Fibroblast of skin of right quadriceps (primary cell): Measurements from ENCODE around the gene SMIM13.

Experiments
- DNase-seq: peaks from one replicate; pipeline ENCODE4 v3.0.0-alpha.2; 2013

SMIM13 gene

DNA sequence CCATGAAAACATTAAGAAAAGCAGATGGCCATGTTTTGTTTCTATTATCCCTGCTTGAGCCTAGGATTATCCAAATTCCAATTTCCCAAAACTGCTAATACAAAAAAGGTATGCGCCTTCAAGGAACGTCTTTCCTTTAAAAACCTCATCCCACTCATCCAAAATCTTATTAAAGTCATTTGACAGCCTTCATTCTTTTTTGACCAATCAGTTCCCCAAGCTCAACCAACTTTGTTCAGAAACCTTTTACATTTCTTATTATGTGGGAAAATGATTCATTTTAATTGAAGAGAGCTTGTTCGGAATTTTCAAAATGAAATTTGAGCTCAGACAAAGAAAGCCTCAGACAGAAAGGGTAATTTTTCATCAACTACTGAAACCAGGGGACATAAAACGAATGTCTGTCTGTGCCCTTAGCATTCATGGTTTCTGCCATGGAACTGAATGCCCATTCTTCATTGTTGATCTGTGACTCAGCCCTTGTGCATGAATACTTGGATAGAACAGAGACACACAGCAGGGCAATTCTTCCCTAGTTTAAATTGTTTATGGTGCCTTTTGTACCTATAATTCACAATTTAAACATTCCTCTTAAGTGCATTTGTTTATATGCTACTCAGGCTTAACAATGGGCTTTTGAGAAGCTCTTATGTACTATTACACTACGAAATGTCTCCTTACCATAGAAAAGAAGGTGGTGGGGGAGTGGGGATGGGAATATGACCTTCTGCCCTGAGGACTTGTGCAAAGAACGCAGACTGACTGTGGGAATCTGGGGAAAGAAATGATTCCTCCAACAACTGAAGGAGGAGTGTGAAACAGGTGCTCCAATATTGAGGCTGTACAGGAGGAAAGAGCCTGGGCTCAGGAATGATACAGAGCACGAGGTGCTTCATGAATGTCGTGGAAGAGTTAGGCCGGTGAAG, 67.7 kb downstream of the SMIM13 start:
- peak; percentile 31 for DNase-seq

DNA sequence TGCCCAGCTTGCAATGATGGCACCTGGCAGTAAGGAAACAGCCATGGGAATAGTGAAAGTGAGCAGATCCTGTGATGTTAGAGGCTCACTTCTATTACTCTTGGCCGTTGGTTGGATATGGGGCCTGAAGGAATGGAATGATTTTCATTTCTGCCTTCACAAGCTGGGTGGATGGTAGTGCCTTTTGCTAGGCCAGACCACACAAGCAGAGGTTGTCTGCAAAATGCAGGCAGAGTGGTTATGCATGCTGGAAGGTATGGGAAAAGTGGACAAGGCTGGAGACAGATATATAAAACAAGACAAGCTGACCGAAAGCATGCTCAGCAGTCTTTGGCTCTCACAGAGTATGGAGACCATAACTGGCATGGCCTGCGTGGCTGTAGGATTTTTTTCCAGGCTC, 68.6 kb downstream of the SMIM13 start:
- DNase-seq = no peak

DNA sequence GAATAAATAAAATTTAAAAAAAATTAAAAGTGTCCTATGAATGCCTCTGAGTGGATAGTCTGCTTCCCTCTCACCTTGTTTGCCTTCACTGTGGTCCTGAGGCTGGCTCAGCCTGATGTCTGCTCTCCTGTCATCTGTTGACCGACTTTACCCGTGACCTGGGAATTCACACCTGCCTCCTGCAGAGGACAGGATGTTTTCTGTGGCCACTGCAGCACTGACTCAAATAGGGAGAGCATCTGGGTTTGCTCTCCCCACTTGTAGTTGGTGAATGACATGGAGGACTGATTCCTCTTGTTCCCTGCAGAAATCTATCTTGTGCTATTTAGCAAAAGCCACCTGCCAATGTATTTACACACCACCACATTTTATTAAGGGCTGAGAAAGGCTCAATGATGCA, 70.3 kb downstream of the SMIM13 start:
- DNase-seq = no peak

DNA sequence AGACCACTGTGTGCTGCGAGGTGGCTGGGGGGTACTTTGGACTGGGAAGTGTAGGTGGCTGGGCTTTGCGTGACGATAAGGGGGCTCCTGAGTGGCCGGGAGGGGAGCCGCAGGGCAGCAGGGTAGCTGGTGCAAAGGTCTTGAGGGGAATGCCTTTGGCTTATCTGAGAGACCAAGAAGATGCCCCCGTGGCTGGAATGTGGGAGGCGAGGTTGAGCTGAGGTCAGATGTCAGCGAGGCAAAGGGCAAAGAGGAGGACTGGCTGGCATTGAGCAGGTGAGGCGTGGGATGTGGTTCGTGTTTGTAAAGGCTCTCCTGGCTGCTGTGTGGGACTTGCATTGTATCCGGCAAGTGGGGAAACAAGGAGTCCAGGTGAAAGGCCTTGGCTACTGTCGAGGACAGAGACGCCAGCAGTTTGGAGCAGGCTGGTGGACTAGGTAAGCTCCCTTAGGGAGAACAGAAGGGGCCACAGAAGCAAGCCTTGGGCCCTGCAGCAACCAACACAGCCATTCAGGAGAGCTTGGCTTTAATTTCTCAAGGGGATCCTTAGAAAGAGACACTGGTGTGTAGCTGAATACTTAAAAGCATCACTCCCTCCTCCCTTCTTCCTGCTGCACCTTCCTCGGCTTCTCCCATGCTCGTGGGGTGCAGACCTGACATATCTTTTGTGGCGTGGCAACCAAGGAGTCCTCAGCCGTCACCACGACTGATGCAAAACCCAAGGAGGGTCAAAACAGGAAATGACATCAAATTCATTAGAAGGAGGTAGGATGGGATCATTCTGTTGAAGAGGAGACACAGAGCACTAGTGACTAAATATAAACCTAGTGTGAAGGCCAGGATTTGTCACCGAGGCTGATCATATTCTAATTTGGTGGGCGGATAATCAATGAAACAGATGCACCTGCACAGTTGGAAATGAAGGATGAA, 71.3 kb downstream of the SMIM13 start:
- DNase-seq = no peak

DNA sequence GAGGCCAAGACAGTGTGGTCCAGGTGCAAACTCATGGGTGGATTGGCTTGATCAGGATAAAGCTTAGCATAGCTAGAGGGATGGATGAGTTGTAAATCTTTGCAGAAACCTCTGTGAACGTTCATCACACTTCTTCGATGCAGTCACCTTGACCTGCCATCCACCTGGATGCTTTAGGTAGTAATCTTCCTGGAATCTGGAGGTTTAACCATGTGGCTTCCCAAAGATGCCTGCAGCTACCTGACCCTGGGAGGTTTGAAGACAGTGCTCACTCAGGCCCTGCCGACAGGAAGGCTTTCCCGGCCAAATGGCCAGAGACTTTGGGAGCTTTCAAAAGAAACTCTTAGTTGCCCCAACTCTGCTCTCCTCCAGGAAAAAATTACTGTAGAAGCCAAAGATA, 73.3 kb downstream of the SMIM13 start:
- no peak for DNase-seq

DNA sequence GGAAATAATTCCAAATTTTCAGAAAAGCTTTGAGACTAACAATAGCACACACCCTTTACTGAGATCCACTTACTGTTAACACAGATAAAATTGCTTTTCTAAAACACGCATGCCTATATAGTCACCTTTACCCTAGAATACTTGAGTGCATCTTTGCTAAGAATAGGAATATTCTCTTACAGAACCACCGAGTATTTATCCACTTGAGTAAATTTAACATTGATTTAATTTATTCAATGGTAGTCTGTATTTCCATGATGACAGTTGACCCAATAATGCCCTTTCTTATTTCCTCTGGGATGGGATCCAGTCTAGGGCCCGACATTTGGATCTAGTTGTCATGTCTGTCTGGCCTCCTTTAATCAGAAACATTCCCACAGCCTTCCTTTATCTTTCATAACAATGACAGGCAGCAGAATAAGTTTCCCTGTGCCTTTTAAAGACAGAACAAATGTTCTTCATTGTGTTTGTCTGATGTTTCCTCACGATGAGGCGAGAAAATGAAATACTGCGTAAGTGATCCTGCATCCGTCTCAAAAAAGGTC, 74.5 kb downstream of the SMIM13 start:
- no peak for DNase-seq

DNA sequence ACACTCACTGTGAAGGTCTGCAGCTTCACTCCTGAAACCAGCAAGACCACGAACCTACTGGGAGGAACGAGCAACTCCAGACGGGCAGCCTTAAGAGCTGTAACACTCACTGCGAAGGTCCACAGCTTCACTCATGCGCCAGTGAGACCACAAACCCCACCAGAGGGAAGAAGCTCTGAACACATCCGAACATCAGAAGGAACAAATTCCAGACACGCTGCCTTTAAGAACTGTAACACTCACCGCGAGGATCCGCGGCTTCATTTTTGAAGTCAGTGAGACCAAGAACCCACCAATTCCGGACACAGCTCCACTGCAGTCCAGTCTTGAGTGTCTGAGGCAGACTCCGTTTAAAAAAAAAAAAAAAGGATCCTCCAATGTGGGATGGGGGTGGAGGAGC, 78.3 kb downstream of the SMIM13 start:
- DNase-seq = no peak

DNA sequence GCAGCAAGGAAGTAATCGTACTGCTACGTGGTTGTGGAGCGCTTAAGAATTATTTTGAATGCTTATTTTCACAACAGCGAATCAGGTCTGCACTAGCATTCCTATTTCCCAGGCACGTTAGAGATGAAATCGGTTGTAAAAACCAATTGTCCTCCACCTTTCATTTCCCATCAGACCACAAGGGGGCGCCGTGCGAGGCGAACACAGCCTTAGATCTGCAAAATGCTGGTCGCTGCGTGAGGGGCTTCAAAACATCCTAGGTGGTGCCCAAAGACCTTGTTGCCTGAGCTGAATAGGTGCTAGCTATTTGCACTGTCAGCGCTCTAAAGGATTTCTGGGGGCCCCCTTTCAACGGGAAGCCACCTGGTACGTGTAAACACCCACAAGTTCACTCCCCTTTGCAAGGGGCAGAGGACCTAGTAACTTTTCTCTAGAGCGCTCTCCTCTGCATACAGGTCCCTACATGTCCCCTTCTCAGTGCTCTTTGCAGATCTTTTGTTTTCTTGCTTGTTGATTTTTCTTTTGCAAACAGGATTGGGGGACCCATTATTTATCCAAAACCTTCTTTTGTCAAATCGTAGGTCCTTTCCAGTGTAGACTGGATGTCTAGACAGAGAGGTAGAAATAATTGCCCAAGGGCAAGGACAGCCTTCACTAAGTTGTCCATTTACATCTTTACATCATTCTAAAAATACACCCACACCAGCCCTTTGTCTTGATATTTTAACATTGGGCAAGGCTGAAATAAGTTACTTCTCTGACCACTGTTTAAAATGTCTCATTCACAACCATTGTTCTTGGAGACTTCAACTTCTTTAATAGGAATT, 79.1 kb downstream of the SMIM13 start:
- peak; percentile 39 for DNase-seq

DNA sequence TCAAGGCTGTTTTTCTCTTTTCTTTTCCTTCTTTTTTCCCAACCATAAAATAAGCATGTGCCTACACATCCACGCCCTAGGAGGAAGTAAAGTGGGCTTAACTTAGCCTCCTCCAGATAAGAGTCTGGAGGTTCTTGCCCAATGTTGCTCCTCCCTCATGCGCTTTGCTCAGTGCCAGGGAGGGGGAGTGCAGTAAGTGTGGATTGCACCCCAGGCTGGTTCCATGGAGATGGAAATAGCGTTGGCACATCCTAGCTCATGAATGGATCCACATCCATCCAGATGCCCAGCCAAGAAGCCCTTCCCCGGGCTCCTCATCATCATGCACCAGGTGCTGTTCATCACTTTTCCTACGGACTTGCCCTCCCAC, 80.6 kb downstream of the SMIM13 start:
- DNase-seq = no peak

DNA sequence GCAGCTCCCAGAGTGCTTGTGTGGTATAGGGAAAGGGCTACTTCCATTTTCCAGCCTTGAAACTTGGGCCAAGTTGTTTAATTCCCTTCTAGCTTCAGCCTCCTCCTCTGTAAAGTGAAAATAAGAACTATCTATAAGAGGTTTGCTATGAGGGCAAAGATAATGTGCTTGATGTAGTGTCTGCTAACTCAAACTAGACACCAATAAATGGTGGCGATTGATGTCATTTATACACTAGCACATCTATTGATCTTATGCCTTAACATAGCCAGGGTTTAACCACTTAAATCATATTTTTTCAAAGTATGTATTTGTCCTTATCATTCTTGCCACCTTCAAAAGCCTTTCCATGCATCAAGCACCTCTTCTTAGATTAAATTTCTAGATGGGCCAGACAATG, 83.6 kb downstream of the SMIM13 start:
- DNase-seq = no peak

DNA sequence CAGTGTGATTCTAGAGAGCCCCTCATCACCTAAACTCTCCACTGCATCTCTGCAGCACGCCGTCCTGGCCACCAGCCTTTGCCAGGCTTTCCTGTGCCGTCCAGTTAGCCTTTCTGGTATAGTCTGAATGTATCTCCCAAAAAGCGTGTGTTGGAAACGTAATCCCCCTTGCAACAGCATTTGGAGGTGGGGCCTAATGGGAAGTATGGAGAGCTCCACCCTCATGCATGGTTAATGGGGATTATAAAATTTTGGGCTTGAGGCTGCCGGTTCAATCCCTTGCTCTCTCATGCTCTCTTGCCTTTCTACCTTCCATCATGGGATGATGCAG, 85.4 kb downstream of the SMIM13 start:
- DNase-seq = no peak

DNA sequence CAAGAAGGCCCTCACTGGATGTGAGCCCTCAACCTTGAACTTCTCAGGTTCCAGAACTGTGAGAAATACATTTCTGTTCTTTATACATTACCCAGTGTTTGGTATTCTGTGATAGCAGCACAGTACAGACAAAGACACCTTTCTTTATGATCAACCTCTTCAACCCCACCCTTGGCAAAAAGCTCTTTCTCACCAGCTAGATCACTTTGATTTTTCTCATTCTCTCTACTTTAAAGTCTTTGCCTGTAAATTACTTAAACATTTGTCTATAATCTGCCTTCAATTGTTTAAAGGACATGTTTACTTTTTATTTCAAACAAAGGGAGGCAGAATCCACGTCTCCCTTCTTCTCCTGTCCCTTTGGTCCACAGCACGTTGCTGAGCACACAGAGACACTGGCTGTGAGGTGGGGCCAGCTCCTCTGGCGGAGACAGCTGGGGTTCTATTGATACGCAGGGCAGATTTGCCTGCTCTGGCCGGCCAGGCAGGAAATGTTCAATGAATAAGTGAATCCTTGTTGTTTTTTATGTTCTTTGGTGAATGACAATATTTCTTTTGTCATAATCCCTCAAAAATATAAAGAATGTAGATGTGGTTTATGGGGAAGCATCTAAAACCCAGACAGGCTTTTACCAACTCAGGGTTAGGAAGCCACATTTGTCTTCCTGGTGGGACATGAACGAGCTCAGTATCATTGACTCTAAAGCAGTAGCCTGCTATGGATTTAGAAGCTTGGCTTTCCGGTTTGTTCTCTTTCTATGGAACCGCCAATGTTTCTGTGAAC, 86.0 kb downstream of the SMIM13 start:
- peak; percentile 53 for DNase-seq

DNA sequence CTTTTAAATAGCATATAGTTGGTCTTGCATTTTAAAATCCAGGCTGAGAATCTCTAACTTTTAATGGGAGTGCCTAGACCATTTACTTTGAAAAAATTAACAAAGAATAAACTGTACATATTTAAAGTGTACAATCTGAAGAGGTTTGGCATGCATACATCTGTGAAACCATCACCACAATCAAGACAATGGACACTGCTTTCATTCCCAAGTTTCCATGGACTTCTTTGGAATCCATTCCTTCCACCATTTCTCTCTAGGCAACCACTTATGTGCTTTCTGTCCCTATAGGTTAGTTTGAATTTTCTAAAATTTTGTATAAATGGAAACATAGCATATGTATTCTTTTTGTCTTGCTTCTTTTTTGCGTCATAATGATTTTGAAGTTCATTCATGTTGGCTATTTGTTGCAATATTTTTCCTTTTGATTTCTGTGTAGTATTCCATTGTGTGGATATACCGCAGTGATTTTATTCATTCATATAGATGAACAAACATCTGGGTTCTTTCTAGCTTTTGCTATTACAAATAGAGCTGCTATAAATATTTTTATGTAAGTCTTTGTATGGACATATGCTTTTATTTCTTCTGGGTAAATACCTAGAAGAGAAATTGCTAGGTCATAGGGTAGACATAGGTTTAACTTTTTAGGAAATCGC, 88.0 kb downstream of the SMIM13 start:
- DNase-seq = no peak

DNA sequence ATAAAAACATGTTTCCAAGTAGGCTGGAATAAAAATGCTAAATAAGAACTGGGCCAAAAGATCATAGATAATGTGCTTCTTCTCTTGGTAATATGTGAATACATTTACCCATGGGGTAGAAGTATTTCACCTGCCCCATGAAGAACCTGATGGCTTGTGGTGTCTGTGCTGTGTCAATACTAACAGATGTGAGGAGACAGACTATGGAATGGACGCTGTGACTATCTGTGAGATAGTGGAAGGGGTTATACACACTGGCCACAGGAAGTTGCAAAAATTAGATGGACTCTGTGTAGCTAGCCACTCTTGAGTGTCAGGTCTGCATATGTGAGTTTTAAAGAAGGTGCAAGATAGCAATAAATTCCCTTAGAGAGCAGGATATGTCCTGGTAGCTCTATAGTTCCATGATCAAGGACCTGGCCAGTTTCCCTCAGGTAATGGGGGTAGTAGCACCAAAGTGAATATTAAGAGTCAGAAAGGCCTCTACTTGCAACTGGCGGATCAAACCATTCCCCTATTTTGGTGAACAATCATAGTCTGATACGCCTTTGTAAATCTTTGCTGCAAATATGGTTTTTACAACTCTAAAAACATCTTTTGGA, 90.2 kb downstream of the SMIM13 start:
- no peak for DNase-seq

DNA sequence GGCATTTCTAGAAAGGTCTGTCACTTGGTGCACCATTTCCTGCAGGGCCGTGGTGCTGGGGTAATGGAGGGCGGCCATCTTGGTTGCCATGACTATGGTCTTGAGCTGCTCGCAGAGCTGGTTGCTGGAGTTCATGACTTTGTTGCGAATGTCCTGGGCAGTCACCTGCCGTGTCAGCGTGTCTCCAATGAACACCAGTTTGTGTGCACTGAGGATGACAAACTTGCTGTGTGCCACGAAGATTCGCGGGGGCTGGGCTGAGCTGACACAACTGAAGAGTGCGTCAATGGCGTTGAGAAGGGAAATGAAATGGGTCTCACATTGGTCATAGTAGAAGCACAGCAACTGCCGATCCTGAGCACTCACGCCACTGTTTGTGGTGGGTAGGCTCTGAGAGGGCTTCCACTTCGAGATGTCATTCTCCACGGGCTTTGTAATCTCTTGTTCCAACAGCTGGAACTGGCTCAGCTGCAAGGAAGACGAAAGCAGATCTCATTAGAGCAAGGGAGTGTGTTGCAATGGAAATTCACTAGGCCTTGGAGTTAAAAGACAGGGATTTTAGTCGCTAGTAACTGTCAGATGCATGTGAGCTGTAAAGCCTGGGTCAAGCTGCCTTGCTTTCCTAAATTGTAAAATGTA, 91.7 kb downstream of the SMIM13 start:
- no peak for DNase-seq

DNA sequence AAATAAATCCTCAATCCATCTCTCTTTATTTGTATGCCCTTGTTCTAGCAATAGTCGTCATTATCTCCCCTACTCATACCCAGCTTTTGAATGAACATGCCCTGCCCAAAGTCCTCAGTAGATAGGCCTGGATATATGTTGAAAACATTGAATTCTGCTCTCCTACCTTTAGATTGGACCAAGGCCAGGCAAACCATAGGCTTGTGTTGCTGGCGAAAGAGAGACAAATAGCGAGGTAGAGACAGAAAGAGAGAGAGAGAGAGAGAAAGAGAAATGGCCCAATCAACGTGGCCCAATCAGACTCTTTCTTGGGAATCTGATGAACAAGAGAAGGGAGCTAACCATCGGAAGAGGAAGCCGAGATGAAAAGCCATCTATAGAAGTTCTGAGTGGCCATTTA, 93.7 kb downstream of the SMIM13 start:
- DNase-seq = no peak
